CD4-positive, alpha-beta T cell treated with Interleukin-17A for 1 hour (primary cell): Measurements from ENCODE around the gene MCM9.
"Not testable (repeated sequence)": the region's sequence is repeated elsewhere in the genome, so short reads cannot be mapped to it uniquely, and the experiment has no call there.

Experiments
- DNase-seq: peaks from one replicate; pipeline ENCODE4 v3.0.0-alpha.2; 2020

MCM9 gene

GRCh38 chr6:118791499-118791898 is 143.5 kb downstream of the MCM9 start:
- no peak for DNase-seq

- no peak for DNase-seq
Observed at GRCh38 chr6:118789954-118790353, 145.0 kb downstream of the MCM9 start.

DNA sequence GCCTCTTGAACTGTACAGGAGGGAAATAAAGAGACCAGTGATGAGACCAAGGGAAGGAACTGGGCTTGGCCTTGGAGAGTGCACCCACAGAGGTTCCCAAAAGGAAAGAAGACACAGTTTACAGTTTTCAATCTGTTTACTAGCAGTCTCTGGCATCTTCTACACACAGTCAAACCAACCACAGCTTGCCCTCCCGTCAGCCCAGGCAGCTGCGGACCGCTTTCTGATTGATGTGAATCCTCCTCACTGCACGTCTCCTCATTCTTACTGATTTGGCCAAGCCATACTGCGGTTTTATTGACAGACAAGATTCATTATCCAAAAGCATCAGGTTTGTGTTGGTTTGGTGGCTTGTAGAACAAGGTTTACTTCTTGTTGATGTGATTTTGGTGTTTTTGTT is 145.5 kb downstream of the MCM9 start:
- DNase-seq = no peak

GRCh38 chr6:118788702-118789101 is 146.3 kb downstream of the MCM9 start:
- DNase-seq = no peak

DNA sequence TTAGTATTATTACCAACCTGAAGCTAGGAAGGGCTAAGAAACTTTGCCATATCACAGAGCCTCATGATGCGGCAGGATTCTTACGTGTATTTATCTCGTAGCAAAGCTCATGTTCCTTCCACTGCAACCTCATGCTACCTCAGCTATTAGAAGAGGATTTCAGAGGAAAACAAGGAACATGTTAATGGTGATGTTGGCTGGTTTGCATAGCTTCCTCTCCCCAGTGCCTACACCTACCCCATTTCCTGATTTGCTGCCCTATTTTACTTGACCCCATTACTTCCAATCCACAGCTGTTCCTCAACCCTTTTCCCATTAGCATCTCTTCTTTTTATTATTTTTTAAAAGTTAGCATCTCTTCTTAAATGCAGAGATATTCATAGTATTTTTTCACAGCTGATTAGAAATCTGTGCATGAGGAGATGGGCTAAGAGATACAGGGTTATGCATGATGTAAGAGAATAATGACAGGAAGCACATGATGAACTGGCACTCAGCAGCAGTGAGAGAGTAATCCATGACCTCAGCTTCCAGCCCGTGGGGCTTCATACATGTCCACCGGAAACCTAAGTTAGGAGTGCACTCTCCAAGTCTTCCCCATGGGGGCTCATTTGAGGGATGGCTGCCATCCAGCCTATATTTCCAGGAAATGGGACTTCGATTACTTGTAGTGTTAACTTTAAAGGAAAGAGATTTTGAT is 147.1 kb downstream of the MCM9 start:
- DNase-seq = peak; percentile 49

- DNase-seq = no peak
Observed at GRCh38 chr6:118786596-118787453, 148.1 kb downstream of the MCM9 start.

DNA sequence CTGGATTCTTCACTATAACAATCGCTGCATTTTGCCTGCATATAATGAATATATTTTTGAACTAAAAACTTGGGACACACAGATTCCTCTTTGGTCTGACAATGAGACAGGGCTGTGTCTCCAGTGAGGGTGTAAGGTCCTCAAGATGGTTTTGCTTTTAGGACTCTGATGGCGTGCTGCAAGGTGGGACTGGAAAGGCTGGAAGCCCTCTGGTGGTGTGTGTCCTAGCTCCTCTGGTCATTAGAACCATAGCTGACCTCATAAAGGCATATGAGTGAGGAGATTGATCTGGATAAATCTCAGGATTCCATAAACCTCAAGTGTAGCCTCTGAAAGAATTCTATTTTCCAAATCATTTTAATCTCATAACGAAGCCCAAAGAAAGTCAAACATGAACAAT is 149.4 kb downstream of the MCM9 start:
- DNase-seq = no peak

- DNase-seq = no peak
Observed at GRCh38 chr6:118784641-118785164, 150.3 kb downstream of the MCM9 start.

DNA sequence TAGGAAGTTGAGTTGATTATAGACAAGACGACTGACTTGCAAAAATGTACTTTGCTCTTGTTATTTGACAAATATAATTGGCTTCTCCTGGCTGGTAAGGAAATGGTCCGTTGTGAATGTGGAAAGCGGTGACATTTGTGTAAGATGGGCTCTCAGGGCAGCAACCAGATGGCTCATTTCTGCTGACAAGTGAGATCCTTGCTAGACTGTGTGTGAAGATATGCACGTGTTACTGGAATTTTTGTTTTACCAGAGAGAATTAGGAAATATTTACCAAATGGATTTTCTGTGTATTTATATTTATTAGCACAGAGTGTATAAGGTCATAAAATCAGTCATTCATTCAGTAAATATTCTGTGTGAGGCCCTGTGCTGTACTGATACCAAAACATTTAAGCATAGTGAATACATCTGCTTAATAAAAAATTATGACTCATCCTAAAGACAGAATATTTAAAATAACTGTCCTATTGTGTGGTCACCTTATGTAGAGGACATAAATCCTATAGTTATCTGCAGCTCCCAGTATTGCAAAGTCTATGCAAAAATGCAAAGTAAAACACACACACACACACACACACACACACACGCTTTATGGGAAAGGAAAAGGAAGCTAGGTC is 150.9 kb downstream of the MCM9 start:
- no peak for DNase-seq

- no peak for DNase-seq
Observed at GRCh38 chr6:118782651-118783050, 152.3 kb downstream of the MCM9 start.

- DNase-seq = no peak
Observed at GRCh38 chr6:118781897-118782296, 153.1 kb downstream of the MCM9 start.

- DNase-seq = no peak
Observed at GRCh38 chr6:118780668-118781067, 154.3 kb downstream of the MCM9 start.

DNA sequence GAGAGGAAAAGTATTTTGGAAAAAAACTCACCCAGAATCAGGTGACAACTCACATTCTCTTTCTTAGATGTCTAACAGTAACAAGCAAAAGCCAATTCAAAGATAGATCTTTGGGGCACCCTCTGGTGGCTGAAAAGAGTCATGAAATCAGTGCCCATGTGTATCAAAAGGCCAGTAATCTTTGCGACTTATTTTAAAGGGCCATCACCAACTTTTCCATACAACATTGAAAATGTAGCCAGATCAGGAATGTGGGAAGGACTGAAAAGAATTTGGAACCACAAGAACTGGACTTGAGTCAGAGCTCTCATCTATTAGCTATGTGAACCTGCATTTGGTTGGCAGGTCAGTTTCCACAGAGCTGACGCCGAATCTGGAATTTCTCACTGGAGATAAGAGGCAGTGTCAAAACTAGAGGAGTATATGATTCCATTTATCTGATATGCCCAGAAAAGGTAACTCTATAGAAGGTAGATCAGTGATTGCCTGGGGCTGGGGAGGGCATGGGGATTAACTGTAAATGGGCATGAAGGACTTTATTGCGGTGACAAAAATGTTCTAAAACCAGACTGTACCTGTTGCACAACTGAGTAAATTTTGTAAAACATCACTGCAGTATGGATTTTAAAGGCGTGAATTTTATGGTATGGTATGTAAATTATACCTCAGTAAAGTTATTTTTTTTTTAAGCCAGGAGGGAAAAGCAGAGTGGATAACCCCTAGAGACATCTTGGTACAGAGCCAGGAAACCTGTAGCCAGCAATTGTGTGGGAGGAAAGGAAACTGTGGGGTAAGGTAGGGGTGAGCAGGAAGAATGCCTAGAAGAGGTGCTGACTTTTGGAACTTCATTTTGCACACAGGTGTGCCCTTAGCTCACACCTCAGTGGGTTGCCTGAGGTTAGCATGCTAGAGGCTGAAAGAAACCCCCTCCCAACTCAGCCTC is 158.1 kb downstream of the MCM9 start:
- peak; percentile 83 for DNase-seq

- DNase-seq = no peak
Observed at GRCh38 chr6:118775381-118775780, 159.6 kb downstream of the MCM9 start.

- DNase-seq = no peak
Observed at GRCh38 chr6:118774581-118774980, 160.4 kb downstream of the MCM9 start.

DNA sequence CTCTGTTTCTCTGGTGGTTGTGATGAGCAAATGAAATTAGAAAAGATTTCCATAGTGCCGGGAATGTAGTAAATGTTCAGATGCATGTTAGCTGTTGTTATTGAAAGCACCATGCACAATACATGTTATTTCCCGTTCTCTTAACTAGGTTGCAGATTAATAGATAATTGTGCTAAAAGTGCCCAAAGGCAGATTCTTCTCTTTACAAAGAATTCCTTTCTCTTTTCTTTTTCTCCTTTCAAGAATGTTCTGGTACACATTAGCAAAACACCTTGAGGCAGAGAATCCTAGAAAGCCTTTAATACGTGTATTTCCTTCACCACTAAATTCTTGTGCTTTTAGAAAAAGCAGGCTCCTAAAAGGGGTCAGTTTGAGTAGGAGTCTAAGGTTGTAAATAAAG is 162.1 kb downstream of the MCM9 start:
- no peak for DNase-seq

DNA sequence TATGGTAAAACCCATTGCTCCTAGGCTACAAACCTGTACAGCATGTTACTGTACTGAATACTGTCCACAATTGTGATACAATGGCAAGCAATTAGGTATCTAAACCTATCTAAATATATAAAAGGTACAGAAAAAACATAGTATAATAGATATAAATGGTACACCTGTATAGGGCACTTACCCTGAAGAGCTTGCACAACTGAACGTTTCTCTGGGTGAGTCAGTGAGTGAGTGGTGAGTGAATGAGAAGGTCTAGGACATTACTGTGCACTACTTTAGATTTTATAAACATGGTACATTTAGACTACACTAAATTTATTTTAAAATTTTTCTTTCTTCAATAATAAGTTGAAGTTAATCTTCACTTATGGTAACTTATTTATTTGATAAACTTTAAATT is 163.7 kb downstream of the MCM9 start:
- DNase-seq = no peak

DNA sequence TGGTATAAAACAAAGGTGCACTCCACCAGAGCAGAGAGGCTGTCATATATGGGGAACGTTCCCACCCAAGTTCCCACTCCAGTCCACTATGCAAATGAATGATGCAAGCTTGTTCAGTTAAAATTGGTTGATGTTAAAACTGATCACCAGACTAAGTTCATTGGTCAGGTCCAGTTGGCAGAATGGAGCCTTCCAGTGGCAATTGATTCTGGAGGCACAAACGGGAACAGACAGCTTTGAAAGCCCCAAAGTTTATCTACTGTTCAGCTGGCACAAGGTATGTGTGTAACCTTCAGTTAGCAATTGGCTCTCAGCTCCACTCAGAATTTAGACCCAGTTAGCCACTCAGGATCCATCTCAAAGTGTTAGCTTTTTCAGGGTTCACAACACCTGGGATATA is 164.1 kb downstream of the MCM9 start:
- no peak for DNase-seq

GRCh38 chr6:118770112-118770788 is 164.7 kb downstream of the MCM9 start:
- no peak for DNase-seq

- peak; percentile 29 for DNase-seq
Observed at GRCh38 chr6:118768904-118769325, 166.0 kb downstream of the MCM9 start.

GRCh38 chr6:118768441-118768840 is 166.5 kb downstream of the MCM9 start:
- no peak for DNase-seq

DNA sequence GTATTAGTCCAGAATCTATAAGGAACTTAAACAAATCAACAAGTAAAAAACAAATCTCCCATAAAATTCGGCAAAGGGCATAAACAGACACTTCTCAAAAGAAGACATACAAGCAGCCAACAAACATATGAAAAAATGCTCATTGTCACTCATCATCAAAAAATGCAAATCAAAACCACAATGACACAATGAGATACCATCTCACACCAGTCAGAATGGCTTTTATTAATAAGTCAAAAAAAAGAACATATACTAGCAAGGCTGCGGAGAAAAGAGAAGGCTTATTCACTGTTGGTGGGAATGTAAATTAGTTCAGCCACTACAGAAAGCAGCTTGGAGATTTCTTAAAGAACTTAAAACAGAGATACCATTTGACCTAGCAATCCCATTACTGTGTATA is 169.6 kb downstream of the MCM9 start:
- not testable (repeated sequence) for DNase-seq
